AG04450 (cell line): Measurements from ENCODE around the gene SRSF2. TPM values are rescaled to one million over a fixed set of nuclear protein-coding genes. Genes with fewer than 3 reads are reported as not detected.
"Not testable (repeated sequence)": the region's sequence is repeated elsewhere in the genome, so short reads cannot be mapped to it uniquely, and the experiment has no call there.

Experiments used
- CTCF ChIA-PET: fragments of 300-600, 350-600 bp; formaldehyde crosslinking; extraction: SDS; loops from one replicate; lab custom pipeline; 2022; ENCODE audit warnings: antibody characterized with exemption, inconsistent platforms; lab: Charles Lee
- POLR2A ChIA-PET: fragments of 350-600 bp; formaldehyde crosslinking; extraction: SDS; loops from one replicate; lab custom pipeline; 2021; ENCODE audit warnings: antibody characterized with exemption, inconsistent platforms; lab: Yijun Ruan, JAX
- DNase-seq: peaks from one replicate; pipeline ENCODE4 v3.0.0-alpha.2; 2011; ENCODE audit warnings: low read depth, low spot score
- H3K27ac ChIP-seq: one replicate; pipeline ENCODE4 v1.5.1; 2012; ENCODE audit warnings: low read depth, low read length, control low read depth
- H3K27me3 ChIP-seq: one replicate; pipeline ENCODE4 v1.6.0; 2012; ENCODE audit warnings: low read length; ENCODE audit not compliant: control insufficient read depth, insufficient read depth
- H3K4me3 ChIP-seq: 2 replicates; pipeline ENCODE4 v1.5.1; 2011; ENCODE audit warnings: mild to moderate bottlenecking, low read depth, low read length, control low read depth
- H3K9me3 ChIP-seq: 2 replicates; pipeline ENCODE4 v1.5.1; 2012; ENCODE audit warnings: low read length; ENCODE audit not compliant: control insufficient read depth, insufficient read depth
- CTCF ChIP-seq: IDR thresholded peaks from 2 replicates; pipeline ENCODE4 v1.5.1; 2011; ENCODE audit warnings: low read depth, low read length, control low read depth, inconsistent platforms
- polyA plus RNA-seq: library from polyadenylated mRNA; depleted of rRNA; stranded (reverse); fragments of >200 nt; gene quantifications from 2 replicates; pipeline ENCODE4 v1.2.3, GENCODE V29; 2011

SRSF2 gene
- polyA plus RNA-seq, 1 experiment = 184 TPM

GRCh38 chr17:76710863-76711611 is 26.1 kb downstream of the SRSF2 start, which contains the start of gene MXRA7:
TSS of gene MXRA7 (minus strand) at chr17:76710965. CDS start at chr17:76710946, 19 bp downstream.
- no peak for TF ChIP-seq CTCF
- CTCF ChIA-PET = interaction anchor here (0.9 to 2.6 kb wide), 2 partner anchors 29 to 188 kb away, joined by 3 to 7 read pairs; no protein-coding TSS in a partner anchor

GRCh38 chr17:76709951-76710862 is 26.9 kb downstream of the SRSF2 start:
- POLR2A ChIA-PET = interaction anchor here (0.6 to 1.9 kb wide), 9 partner anchors 9 to 153 kb away, joined by 3 to 9 read pairs (median 4); no protein-coding TSS in a partner anchor
- Histone ChIP-seq H3K4me3 (peak overlapping the region; percentile 88), H3K27ac (peak overlapping the region; percentile 96)
- not testable (repeated sequence) for H3K9me3 ChIP-seq, H3K27me3 ChIP-seq, DNase-seq
- CTCF ChIA-PET = interaction anchor here (0.8 to 2.6 kb wide), 6 partner anchors 28 to 187 kb away, joined by 3 to 7 read pairs (median 4); no protein-coding TSS in a partner anchor

More at GRCh38 chr17:76710863-76711611, 26.1 kb downstream of the SRSF2 start, which contains the start of gene MXRA7:
- Histone ChIP-seq H3K27ac (peak within 1 kb of the TSS; percentile 96), H3K4me3 (peak within 1 kb of the TSS; percentile 88), H3K9me3 (no peaks in the 10 kb centered on the region), H3K27me3 (no peaks in the 10 kb centered on the region)
- POLR2A ChIA-PET = interaction anchor here (0.6 to 1.9 kb wide), 7 partner anchors 16 to 1482 kb away, joined by 3 to 9 read pairs (median 6); no protein-coding TSS in a partner anchor
- no peak for DNase-seq

GRCh38 chr17:76709077-76709950 is 27.8 kb downstream of the SRSF2 start:
- ChIA-PET CTCF (interaction anchor here (0.6 to 1.8 kb wide), 5 partner anchors 28 to 207 kb away, joined by 3 to 4 read pairs (median 4); no protein-coding TSS in a partner anchor), POLR2A (interaction anchor here (0.5 to 1.5 kb wide), 8 partner anchors 8 to 152 kb away, joined by 3 to 8 read pairs (median 4); no protein-coding TSS in a partner anchor)
- H3K27ac ChIP-seq = peak overlapping the region; percentile 96
- TF ChIP-seq CTCF = no peak
- H3K4me3 ChIP-seq = peak overlapping the region; percentile 88
- no peaks in the 10 kb centered on the region for H3K27me3 ChIP-seq
- DNase-seq = peak; percentile 95
- no peaks in the 10 kb centered on the region for H3K9me3 ChIP-seq

- no peak; the same call in 1 of the 2 replicates for TF ChIP-seq CTCF
- ChIA-PET POLR2A (interaction anchor here (1.1 to 1.5 kb wide), 2 partner anchors 27 to 36 kb away, joined by 3 to 4 read pairs; no protein-coding TSS in a partner anchor), CTCF (interaction anchor here (0.5 to 0.6 kb wide), 2 partner anchors 205 to 242 kb away, joined by 3 to 5 read pairs; no protein-coding TSS in a partner anchor)
- H3K9me3 ChIP-seq = no peaks in the 10 kb centered on the region
- DNase-seq = no peak
- no peaks in the 10 kb centered on the region for H3K27me3 ChIP-seq
- peak overlapping the region; percentile 88 for H3K4me3 ChIP-seq
- H3K27ac ChIP-seq = peak overlapping the region; percentile 96
Observed at GRCh38 chr17:76707985-76708807, 28.9 kb downstream of the SRSF2 start.
